Panc1 (cell line): ENCODE results near the gene PSTPIP1. TPM values are rescaled to one million over a fixed set of nuclear protein-coding genes. Genes with fewer than 3 reads are reported as not detected.

Experiments
- ATAC-seq: fragments of 200-7000 bp; cut with Tn5 transposase; 2 replicates; pipeline ENCODE4 v1.9.1; 2020; ENCODE audit warnings: mild to moderate bottlenecking, moderate library complexity
- BruUV-seq: library from RNA; stranded (reverse); fragments of 400-500 nt; replicated peaks from 2 replicates; lab custom pipeline; 2021; lab: Mats Ljungman, UMichigan
- CTCF ChIA-PET: fragments of 300-600 bp; sonication (Branson Sonifier 250); formaldehyde crosslinking; loops from one replicate; lab custom pipeline; 2022; ENCODE audit warnings: antibody characterized with exemption; lab: Charles Lee
- POLR2A ChIA-PET: fragments of 300-600 bp; sonication (Branson Sonifier 250); formaldehyde crosslinking; loops from one replicate; lab custom pipeline; 2022; ENCODE audit warnings: antibody characterized with exemption; lab: Charles Lee
- DNase-seq: peaks from one replicate; pipeline ENCODE4 v3.0.0-alpha.2; 2010; ENCODE audit warnings: low read depth, low spot score
- H3K27ac ChIP-seq: 2 replicates; pipeline ENCODE4 v1.5.1; 2011; ENCODE audit warnings: mild to moderate bottlenecking, low read length, inconsistent platforms
- H3K27me3 ChIP-seq: fragments of 200-500 bp; sonication (Bioruptor generic); 2 replicates; pipeline ENCODE4 v1.6.0; 2014; ENCODE audit warnings: low read length, inconsistent platforms; ENCODE audit not compliant: control insufficient read depth, insufficient read depth
- H3K36me3 ChIP-seq: fragments of 200-500 bp; sonication (Bioruptor generic); 2 replicates; pipeline ENCODE4 v1.5.1; 2014; ENCODE audit warnings: inconsistent platforms, mild to moderate bottlenecking, low read length, moderate library complexity; ENCODE audit not compliant: control insufficient read depth, insufficient read depth
- H3K4me1 ChIP-seq: 2 replicates; pipeline ENCODE4 v1.5.1; 2011; ENCODE audit warnings: inconsistent platforms, mild to moderate bottlenecking, low read length, moderate library complexity; ENCODE audit not compliant: control insufficient read depth, insufficient read depth
- H3K4me3 ChIP-seq, 2 experiments: 2 replicates each; pipeline ENCODE4 v1.5.1; 2011 to 2012; ENCODE audit warnings: low read depth in 2 of 2, low read length in 2 of 2, mild to moderate bottlenecking in 2 of 2, inconsistent platforms in 1 of 2, moderate library complexity in 1 of 2
- H3K9me3 ChIP-seq: fragments of 200-500 bp; sonication (Bioruptor generic); 2 replicates; pipeline ENCODE4 v1.5.1; 2014; ENCODE audit warnings: low read depth, mild to moderate bottlenecking, inconsistent platforms, low read length, moderate library complexity; ENCODE audit not compliant: control insufficient read depth, insufficient read depth
- CTCF ChIP-seq: fragments of 450-650 bp; IDR thresholded peaks from 2 replicates; pipeline ENCODE4 v1.5.1; 2017; ENCODE audit warnings: mild to moderate bottlenecking
- POLR2AphosphoS5 ChIP-seq: IDR thresholded peaks from 2 replicates; pipeline ENCODE4 v1.6.1; 2012; ENCODE audit warnings: mild to moderate bottlenecking, low read depth, low read length, moderate library complexity
- REST ChIP-seq, 2 experiments: IDR thresholded peaks; 2 replicates each; pipeline ENCODE4 v1.6.1; 2011 to 2012; ENCODE audit warnings: low read depth in 2 of 2, control low read depth in 1 of 2, low read length in 1 of 2, mild to moderate bottlenecking in 1 of 2, moderate library complexity in 1 of 2; ENCODE audit not compliant: insufficient read depth in 1 of 2
- SIN3A ChIP-seq: IDR thresholded peaks from 2 replicates; pipeline ENCODE4 v1.6.1; 2012; ENCODE audit warnings: low read depth, mild to moderate bottlenecking, low read length, moderate library complexity, borderline replicate concordance; ENCODE audit not compliant: insufficient read depth
- TCF7L2 ChIP-seq: IDR thresholded peaks from 2 replicates; pipeline ENCODE4 v1.6.1; 2011; ENCODE audit warnings: mild to moderate bottlenecking, low read depth, low read length, inconsistent platforms
- in situ Hi-C: cut with HindIII; loops from 2 replicates; pipeline ENCODE4 v1.10.0; 2016; ENCODE audit warnings: low sequenced_read_pairs, low pct_unique_long_range_greater_than_20kb
- intact Hi-C: fragments of 100-400 bp; cut with micrococcal nuclease; formaldehyde crosslinking; loops from one replicate; pipeline ENCODE4 v1.10.0; 2022; ENCODE audit not compliant: unreplicated experiment
- total RNA-seq: library from RNA; stranded (reverse); gene quantifications from one replicate; pipeline ENCODE4 v1.2.1, GENCODE V29; 2021; ENCODE audit not compliant: unreplicated experiment

PSTPIP1 gene
- total RNA-seq, 1 experiment from 2014 or later = 0.46 TPM

- in situ Hi-C loops = no loop called here
- no TSS peak for BruUV-seq
Measured at GRCh38 chr15:77021088-77021481, 26.2 kb downstream of the PSTPIP1 start.

GRCh38 chr15:77021803-77022381 is 27.0 kb downstream of the PSTPIP1 start:
- ChIA-PET POLR2A (no interaction called here), CTCF (no interaction called here)
- Histone ChIP-seq H3K4me3 (no peak overlapping the region), H3K4me1 (no peaks in the 10 kb centered on the region; the same call in 1 of the 2 replicates), H3K27ac (no peak overlapping the region), H3K27me3 (no peaks in the 10 kb centered on the region), H3K9me3 (no peaks in the 10 kb centered on the region), H3K36me3 (no peaks in the 10 kb centered on the region)
- BruUV-seq = no TSS peak
- DNase-seq (no peak), ATAC-seq (no peak)
- TF ChIP-seq TCF7L2 (no peak), POLR2AphosphoS5 (no peak)
- intact Hi-C loops (no loop called here), in situ Hi-C loops (no loop called here)

More at GRCh38 chr15:77021088-77021481, 26.2 kb downstream of the PSTPIP1 start:
- no peaks in the 10 kb centered on the region; the same call in 1 of the 2 replicates for H3K4me1 ChIP-seq
- no peak for DNase-seq
- ChIA-PET CTCF (no interaction called here), POLR2A (no interaction called here)
- TF ChIP-seq TCF7L2 (no peak), CTCF (no peak), SIN3A (no peak), POLR2AphosphoS5 (no peak), REST (IDR thresholded peaks at IDR 0.05; ENCODE audit: insufficient read depth in 1 of 2, low read depth in 2 of 2, low read length in 1 of 2) (no peak)
- H3K27me3 ChIP-seq = no peaks in the 10 kb centered on the region
- ATAC-seq = no peak
- H3K27ac ChIP-seq = no peak overlapping the region
- intact Hi-C loops = no loop called here
- no peaks in the 10 kb centered on the region for H3K9me3 ChIP-seq
- H3K4me3 ChIP-seq = no peak overlapping the region
- H3K36me3 ChIP-seq = no peaks in the 10 kb centered on the region
